ENCODE data around the gene RAD51. TPM values are rescaled to one million over a fixed set of nuclear protein-coding genes. Genes with fewer than 3 reads are reported as not detected.

Gene RAD51
- total and polyA plus RNA-seq, 2 of the 8 experiments (the other 6 are each of a cell fraction or from before 2014, with no cell fraction given): 32.2 to 42.4 TPM

GRCh38 chr15:40702077-40702476, 7.1 kb downstream of the RAD51 start:
- POLR2A ChIA-PET (ENCODE audit: partially characterized antibody): no interaction called here
- H3K9ac ChIP-seq (replicated peaks in 1 of 4; ENCODE audit: extremely low read depth in 1 of 4, low read depth in 3 of 4, low read length in 3 of 4): no peak overlapping the region
- H2BK20ac ChIP-seq (ENCODE audit: low read length): no peak overlapping the region
- TF ChIP-seq CTCF (IDR thresholded peaks at IDR 0.05; ENCODE audit: control extremely low read depth in 1 of 3, insufficient read depth in 1 of 3, low read depth in 1 of 3, low read length in 3 of 3) (peak in 1 of 3 experiments; percentile 7; a peak in 1 of 4 replicates), RAD21 (IDR thresholded peaks at IDR 0.05 in 1 of 2, conservative IDR thresholded peaks at IDR 0.05 in 1 of 2; ENCODE audit: low read depth in 2 of 2, low read length in 2 of 2) (peak; percentile 35 to 42), SP1 (IDR thresholded peaks at IDR 0.05; ENCODE audit: low read depth, low read length) (no peak)
- H3K27ac ChIP-seq (ENCODE audit: low read depth, low read length): no peak overlapping the region
- H3K4ac ChIP-seq (replicated peaks; ENCODE audit: insufficient read length, low read depth, low read length): no peak overlapping the region
- WGBS, 2 experiments (ENCODE audit: extremely low coverage in 1 of 2, insufficient coverage in 1 of 2, insufficient read length in 1 of 2, insufficient replicate concordance in 2 of 2, low coverage in 1 of 2, low lambda C conversion rate in 2 of 2, missing lambda C conversion rate in 1 of 2): 95% methylated on average over 7 of the region's 7 CpGs; no CpG with 5 or more reads in 1 of the 2 experiments
- no peak overlapping the region for H2AK5ac ChIP-seq (ENCODE audit: low read depth, low read length)
- H3K79me2 ChIP-seq (ENCODE audit: control insufficient read depth in 1 of 2, insufficient read depth in 2 of 2, low read length in 2 of 2): peaks cover 0 to 7% of the 10 kb centered on the region in 2 experiments; a peak in 2 of 4 replicates
- CTCF ChIA-PET (ENCODE audit: partially characterized antibody): interaction anchor here (0.5 to 1.5 kb wide), 10 partner anchors 10 to 382 kb away, joined by 3 to 5 read pairs (median 4); no protein-coding TSS in a partner anchor
- no peaks in the 10 kb centered on the region for H3K4me1 ChIP-seq (replicated peaks in 1 of 4; ENCODE audit: control insufficient read depth in 3 of 4, insufficient read depth in 4 of 4, low read length in 3 of 4)
- no peak overlapping the region for H3K23ac ChIP-seq (ENCODE audit: insufficient read length)
- H3K36me3 ChIP-seq (ENCODE audit: control insufficient read depth in 2 of 4, insufficient read depth in 4 of 4, low read length in 3 of 4): peaks cover 17 to 58% (median 37%) of the 10 kb centered on the region in 4 experiments
- H2BK15ac ChIP-seq (ENCODE audit: low read length): no peak overlapping the region
- H4K91ac ChIP-seq (replicated peaks; ENCODE audit: insufficient read length, low read length): no peak overlapping the region
- H3K56ac ChIP-seq (replicated peaks; ENCODE audit: insufficient read length, low read depth, low read length): no peak overlapping the region
- no peak overlapping the region for H3K4me2 ChIP-seq (ENCODE audit: insufficient read depth in 1 of 2, low read depth in 2 of 2, low read length in 2 of 2)
- no peak overlapping the region for H4K8ac ChIP-seq (ENCODE audit: extremely low read depth, insufficient read depth, low read length)
- no peak overlapping the region for H3K14ac ChIP-seq (ENCODE audit: insufficient read length)
- H4K5ac ChIP-seq (ENCODE audit: insufficient read length, low read depth, low read length): no peak overlapping the region
- H3K4me3 ChIP-seq (ENCODE audit: extremely low read depth in 1 of 4, insufficient read depth in 2 of 4, low read depth in 3 of 4, low read length in 4 of 4): no peak overlapping the region
- FAIRE-seq (no peak), DNase-seq (ENCODE audit: low read depth in 1 of 2, low spot score in 2 of 2) (no peak)
- H3K9me3 ChIP-seq (ENCODE audit: insufficient read depth in 2 of 2, low read depth in 1 of 2, low read length in 1 of 2): no peaks in the 10 kb centered on the region
- peaks cover 2% of the 10 kb centered on the region in 2 experiments for H4K20me1 ChIP-seq (replicated peaks in 1 of 2; ENCODE audit: control insufficient read depth in 1 of 2, insufficient read depth in 2 of 2, low read length in 2 of 2)
- no peak overlapping the region for H2BK120ac ChIP-seq (replicated peaks; ENCODE audit: low read depth, low read length)
- H2BK12ac ChIP-seq (ENCODE audit: low read depth, low read length): no peak overlapping the region
- H2AFZ ChIP-seq (ENCODE audit: low read length): no peak overlapping the region
- no peak overlapping the region for H2BK5ac ChIP-seq (ENCODE audit: low read depth, low read length)
- H3K18ac ChIP-seq (ENCODE audit: extremely low read depth, low read length): no peak overlapping the region
- H3K79me1 ChIP-seq (ENCODE audit: low read depth, low read length): no peaks in the 10 kb centered on the region
- no peaks in the 10 kb centered on the region for H3K27me3 ChIP-seq (replicated peaks in 1 of 4; ENCODE audit: control insufficient read depth in 3 of 4, extremely low read depth in 1 of 4, insufficient read depth in 3 of 4, low read length in 3 of 4)
- no peaks in the 10 kb centered on the region for H3K23me2 ChIP-seq (ENCODE audit: low read depth, low read length)
